HG03575 (cell line): ENCODE results near the gene TMEM35A.
"Not testable (repeated sequence)": the region's sequence is repeated elsewhere in the genome, so short reads cannot be mapped to it uniquely, and the experiment has no call there.

ENCODE experiments used
- ATAC-seq: cut with Tn5 transposase; IDR thresholded peaks from one replicate; pipeline ENCODE4 v1.9.1; 2021; ENCODE audit not compliant: unreplicated experiment, insufficient number of reproducible peaks, low FRiP score; ENCODE audit errors: extremely low read depth

TMEM35A gene, protein sequence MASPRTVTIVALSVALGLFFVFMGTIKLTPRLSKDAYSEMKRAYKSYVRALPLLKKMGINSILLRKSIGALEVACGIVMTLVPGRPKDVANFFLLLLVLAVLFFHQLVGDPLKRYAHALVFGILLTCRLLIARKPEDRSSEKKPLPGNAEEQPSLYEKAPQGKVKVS

DNA sequence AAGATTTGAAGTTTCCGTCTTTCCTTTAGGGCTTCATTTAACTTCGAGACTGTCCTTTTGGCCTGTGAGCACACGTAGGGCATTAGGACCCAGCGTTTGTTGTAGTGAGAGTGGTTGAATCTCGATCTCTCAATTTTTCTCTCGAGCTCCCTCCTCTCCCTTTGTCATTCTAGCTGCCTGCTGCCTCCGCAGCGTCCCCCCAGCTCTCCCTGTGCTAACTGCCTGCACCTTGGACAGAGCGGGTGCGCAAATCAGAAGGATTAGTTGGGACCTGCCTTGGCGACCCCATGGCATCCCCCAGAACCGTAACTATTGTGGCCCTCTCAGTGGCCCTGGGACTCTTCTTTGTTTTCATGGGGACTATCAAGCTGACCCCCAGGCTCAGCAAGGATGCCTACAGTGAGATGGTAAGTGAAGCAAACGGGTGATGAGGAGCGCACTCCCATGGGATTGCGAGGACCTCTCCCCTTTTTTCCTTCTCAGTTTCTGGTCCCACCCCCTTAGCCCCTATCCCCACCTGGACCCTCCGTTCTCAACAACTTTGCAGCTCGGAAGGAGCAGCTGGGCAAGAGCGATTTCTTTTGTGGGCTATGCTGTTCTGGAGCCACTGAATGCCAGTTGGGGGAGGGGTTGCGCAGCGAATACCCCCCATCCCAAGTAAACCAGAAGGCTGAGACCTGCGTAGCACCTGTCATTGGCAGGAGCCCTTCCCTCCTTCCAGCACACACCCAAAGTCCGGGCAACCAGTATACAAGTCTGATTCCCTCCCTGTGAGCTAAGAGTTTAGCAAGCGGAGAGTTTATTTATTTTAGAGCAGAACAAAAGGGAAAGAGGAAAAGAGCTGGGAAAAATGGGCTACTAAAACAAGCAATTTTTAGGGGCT lies at the start of gene TMEM35A:
TMEM35A (plus strand) TSS at position 164 of the 883 bp plus-strand sequence; CDS start at position 288, 124 bp downstream.
- no peak for ATAC-seq

DNA sequence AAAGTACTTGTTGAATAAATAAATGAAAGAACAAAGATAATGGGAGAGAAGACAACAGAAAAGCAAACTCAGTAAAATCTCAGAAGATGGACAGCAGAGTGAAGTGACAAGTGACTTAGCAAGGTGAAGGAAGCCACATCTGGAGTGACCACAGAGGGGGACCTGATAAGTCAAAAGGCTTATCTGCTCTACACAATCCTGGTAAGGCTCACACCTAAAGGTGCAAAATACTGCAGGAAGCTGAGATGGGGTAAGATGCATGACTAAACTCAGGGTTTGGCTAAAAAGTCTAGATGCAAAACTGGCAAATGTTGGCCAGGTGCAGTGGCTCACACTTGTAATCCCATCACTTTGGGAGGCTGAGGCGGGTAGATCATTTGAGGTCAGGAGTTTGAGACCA lies 49.0 kb upstream of the TMEM35A start:
- ATAC-seq = no peak

DNA sequence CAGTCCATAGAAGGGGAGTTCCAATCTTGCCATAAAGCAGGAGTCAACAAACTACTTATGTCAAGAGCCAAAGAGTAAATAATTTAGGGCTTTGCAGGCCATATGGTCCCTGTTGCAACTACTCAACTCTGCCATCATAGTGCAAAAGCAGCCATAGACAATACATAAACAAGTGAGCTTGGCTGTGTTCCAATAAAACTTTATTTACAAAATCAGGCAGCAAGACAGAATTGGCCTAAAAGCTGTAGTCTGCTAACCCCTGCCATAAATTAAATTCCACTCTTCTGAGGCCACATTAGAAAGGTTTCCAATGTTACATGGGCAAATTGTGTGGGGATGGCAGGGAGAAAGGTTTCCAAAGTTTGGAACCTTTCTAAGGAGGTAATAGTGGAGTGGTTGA lies 41.4 kb upstream of the TMEM35A start:
- ATAC-seq = no peak

DNA sequence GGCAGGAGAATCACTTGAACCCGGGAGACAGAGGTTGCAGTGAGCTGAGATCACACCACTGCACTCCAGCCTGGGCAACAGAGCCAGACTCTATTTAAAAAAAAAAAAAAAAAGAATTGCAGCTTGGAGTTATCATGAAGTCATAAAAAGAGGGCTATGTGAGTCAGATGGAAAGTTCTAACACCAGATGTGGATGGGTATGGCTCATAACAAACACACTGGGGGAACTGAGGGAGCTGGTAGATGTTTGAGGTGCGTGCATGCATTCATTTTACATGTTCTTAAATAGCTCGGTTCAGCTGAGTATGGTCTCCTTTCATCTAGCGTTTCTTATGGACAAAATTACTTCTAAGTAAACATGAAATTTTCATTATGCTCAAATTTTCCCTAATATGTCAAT lies 38.5 kb upstream of the TMEM35A start:
- no peak for ATAC-seq

DNA sequence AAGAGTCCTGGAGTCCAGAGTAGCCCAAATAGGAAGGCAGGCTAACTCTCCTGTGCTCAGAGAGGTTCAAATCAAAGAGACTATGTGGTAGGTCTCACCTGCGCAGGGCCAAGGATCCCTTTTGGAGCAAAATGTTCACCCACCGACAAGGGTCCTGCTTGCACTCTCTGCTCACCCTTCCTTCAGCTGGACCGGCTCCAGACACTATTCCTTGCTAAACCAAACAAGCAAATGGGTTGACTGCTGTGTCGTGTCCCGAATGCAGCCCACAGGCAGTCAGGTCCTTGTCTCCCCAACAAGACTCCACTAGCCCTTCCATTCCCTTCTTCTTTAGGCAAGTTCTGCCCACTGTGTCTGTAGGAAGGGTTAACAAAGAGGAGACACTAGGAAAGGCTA lies 27.5 kb upstream of the TMEM35A start:
- no peak for ATAC-seq

DNA sequence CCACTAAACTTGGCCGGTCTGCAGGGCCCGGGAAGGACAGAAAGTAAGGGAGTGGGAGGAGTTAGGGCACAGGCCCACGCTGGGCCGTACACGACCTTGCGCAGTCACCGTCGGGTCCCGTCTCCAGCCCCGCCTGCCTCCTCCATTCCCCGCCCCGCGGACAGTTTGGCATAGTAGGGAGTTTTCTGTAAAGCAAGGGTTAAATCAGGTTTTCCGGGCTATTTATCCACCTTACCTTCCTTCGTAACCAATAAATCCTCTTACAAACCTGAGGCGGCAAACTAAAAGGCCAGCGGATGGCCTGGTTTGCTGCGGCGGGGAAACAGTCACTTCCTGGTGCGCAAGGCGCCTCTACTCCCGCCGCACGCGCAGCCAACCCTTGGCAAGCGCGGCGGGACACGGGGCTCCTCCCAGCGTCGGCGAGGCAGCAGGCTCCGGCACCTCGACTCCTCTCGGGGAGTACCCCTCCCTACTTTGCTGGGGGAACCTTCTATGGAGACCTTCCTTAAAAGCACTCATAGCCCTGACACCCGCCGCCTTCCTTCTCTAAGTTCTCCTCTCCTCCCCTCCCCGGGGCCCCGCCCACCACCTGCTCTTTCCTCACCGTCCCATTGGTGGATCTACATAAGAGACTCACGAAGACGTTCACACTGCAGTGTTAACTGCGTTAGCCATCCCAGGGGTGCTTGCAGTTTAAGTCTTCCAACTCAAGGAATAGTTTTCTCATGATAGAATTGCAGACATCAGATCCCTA lies 27.0 kb upstream of the TMEM35A start, which contains the start of gene TRMT2B:
TRMT2B (minus strand) TSS at position 563 of the 754 bp plus-strand sequence. CDS start 9,822 bp downstream, outside the sequence.
- peak; percentile 51 for ATAC-seq

DNA sequence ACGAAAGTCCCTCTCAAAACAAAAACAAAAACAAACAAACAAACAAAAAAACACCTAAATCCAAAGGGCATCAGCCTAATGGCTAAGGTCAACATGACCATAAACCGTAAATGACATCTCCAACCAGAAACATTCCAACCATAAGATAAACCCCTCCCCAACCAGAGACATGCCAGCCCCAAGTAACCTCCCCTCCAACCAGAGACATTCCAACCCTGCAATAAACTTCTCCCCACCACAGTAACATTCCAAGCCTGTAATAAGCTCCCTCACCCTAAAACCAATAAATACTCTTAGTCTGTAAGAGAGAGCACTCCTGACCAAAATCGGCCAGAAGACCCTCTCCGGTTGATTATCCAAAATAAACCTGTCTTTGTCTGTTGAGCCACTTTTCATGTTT lies 22.1 kb upstream of the TMEM35A start:
- not testable (repeated sequence) for ATAC-seq

DNA sequence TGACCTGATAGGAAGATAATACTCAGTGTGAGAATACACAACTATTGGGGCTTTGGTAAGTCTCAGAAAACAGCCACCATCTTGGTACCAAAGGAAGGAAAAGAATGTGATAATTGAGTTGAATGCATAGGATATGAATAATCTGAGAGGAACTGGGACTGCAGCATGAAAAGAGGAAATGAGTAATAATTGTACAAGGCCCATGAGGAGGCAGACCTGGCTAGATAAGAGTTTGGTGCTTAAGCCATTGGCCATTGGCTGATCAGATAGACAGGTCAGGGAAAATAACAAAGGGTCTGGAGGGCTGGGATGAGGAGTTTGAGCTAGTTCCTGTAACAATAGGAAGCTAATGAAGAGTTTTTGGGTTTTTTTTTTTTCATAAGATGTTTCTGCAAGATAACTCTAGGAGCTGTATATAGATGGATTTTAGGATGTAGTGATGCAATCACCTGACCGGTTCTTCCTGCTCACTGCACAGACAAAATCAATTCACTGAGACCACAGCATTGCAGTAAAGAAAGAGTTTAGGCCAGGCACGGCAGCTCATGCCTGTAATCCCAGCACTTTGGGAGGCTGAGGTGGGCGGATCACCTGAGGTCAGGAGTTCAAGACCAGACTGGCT lies 21.5 kb upstream of the TMEM35A start:
- ATAC-seq = peak; percentile 76

DNA sequence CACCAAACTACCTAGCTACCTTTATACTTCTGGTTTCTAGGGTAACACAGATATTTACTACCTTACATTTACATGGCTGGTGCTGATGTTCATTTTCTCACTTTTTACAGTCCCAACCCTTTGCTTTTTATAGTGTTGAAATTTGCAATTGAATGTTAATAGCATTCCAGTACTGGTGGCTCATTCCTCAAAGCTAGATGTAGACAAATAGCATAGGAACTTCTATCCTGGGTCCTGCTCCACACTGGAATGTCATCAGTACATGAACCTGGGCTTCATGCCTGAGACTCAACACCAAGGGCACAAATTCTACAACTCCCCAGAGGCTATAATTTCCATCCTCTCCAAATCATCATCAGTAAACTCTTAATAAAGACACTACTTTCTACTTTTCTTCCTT lies 16.5 kb upstream of the TMEM35A start:
- no peak for ATAC-seq

DNA sequence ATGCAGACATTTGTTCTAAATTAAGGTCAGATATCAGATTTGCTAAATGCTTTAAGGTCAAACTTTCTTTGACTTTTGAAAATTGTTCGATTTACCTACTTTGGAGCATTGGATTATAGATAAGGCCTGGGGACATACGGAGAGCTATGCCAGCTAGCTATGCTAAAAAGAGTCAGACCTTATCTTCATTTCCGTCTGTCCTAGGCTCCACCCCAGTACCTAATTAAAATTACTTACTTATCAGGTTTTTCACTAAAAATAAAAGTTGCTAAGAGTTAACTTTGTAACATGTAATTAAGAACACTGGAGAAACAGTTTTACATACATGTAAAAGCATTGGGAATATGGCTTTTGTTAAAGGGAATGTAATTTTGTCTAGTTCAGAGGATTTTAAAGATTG lies 7.1 kb upstream of the TMEM35A start:
- no peak for ATAC-seq

DNA sequence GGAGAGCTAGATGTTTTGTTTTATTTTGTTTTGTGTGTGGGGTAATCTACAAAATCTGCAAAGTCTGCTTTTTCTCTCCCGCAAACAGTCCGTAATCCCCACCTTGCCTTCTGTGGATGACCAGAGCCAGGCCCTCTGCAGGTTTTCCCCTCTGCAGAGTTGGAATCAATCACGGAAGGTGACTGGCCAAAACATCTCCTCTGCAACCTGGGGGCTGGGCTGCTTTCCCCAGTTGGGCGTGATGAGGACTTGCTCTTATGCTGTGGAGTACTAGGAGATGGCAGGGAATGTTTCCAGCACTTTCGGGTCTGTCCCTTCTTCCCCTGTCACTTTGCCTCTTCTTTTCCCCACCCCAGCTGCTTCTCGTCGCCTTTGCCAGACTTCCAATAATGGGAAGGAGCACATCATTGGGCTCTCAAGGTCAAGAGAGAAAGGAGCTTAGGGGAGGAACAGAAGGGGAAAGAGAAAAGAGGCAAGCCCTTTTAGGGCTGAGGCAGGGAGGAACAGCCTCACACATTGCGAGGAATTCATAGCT lies 1.1 kb downstream of the TMEM35A start:
- ATAC-seq = no peak

DNA sequence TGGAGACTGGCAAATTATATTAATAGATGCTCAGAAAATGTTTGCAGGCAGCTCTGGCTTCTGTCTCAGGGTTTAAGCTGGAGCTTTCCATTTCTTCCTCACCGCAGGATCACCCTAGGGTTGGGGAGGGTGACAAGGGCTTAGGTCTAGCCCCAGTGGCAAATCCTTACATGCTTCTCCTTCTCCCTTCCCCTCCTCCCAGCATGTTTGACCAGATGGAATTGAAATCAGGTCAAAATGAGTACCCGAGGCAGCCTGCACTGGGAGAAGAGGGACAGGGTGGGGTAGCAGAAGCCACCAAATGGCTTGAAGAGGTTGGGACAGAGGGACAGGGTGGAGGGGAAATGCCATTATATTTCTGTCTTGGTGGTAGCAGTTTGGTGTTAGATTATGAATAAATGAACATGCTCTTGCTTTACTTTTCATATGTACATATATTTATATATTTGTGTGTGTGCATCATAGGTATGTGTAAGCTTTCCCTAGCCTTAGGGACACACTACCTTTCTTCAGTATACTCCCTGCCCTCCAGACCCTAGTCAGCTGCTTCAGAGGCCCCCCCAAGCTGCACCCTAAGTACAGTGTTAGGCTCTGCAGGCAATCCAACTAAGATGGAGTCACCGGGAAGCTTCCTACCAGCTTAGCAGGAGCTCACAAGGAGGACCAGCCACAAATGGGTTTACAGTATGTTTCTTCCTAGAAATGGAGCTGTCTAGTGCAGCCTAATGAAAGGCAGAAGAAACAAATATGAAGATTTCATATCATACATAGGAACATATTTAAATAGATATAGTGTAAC lies 1.8 kb downstream of the TMEM35A start:
- ATAC-seq = no peak

DNA sequence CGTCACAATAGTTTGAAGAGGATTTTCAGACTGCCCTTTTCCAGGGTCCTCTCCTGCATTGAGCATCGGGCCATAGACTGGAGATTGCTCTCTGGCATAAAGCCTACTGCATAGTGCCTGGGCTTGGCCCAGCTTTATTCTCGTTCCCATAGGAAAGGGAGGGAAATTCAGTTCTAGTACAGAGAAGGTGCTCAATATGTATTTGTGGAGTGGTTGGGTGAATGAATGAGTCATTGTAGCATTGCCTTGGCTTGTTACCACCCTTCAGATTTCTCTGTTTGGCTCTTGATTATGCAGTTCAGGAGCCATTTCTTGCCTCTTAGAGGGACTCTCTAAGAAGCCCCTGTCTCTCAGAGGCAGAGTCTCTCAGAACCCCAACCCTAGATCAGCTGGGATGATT lies 2.6 kb downstream of the TMEM35A start:
- no peak for ATAC-seq

DNA sequence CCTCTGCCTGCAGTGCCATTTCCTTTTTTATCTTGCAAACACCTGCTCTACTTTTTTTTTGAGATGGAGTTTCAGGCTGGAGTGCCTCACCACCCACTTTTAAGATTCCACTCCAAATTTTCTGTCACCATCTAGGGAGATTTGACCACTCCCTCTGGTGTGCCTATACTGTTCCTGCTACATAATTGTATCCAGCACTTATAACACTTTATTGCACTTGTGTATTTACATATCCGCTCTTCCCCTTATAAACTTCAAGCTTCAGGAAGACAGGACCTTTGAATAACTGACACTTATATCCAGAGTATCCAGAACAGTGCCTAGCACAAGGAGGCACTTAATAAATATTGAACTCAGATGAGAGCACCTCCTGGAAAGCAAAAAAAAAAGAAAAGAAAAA lies 13.1 kb downstream of the TMEM35A start:
- no peak for ATAC-seq

DNA sequence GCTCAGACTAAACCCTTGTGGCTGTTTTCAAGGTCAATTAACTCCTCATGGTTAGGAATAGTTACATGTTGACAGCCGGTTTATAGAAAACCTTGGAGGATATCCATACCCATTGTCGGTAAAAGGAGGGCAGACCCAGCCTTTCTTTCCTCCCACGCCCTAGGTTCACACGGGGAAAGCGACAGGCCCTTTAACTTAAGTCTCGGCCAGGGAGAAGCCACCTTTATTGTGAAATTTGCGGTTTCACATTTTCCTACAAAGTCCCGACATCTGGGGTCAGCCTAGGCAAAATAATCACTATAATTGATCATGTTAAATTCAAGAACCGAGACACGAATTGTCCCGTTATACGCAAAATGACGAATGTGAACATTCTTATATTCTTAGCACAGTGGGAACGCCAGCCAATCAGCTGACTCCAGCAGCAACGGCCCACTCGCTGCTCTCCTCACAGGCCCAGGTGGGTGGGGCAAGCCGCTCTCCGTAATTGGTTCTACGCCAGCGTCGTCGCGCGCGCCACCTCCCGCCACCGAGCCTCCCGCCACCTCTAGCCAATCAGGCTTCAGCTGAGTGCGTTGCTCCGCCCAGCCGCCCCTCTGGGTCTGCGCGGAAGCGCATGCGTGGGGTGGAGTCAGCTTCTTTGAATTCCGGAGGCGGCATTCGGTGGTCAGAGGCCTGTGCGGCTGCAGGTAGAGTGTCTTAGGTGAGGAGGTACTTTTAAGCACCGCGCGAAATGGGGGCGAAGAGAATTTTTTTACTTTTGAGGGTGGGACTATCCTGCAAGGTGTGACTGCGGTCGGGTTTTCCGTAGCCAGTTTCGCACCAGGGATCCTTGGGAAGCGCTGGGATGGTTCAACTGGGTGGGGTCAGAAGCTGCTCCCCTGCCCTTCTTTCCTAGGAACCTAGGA lies 19.1 kb downstream of the TMEM35A start, which contains the start of gene CENPI:
CENPI (plus strand) TSS at position 659 of the 908 bp plus-strand sequence. CDS start 2,867 bp downstream, outside the sequence.
- peak; percentile 87 for ATAC-seq

DNA sequence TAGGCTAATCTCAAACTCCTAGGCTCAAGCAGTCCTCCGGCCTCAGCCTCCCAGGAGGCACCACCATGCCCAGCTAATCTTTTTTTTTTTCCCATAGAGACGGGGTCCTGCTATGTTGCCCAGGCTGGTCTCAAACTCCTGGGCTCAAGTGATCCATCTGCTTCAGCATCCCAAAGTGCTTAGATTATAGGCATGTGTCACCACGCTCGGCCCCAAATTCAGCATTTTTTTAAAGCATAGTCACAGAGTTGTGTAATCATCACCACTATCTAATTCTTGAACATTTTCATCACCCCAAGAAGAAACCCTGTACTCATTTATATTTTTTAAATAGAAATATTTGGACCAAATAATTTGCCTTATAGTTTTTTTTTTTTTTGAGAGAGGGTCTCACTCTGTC lies 29.6 kb downstream of the TMEM35A start:
- ATAC-seq = no peak

DNA sequence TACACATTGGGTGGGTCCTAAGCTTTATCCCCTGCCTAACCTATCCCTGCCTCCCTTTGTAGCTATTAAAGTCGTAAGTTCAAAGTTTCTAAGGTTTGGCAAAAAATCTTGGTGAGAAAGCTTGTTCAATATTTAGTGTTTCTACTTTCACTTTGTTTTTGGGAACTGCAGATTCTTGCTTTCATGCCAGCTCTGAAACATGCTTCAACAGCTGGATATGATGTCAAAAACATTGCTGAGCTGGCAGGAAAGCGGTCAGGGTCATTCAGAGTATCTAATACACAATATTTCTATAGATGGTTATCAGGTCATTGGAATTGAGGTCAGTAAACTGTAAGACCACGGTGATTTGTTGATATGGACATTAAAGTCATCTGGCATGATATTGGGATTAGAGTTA lies 39.0 kb downstream of the TMEM35A start:
- ATAC-seq = no peak
